Astrocyte (in vitro differentiated cells and primary cell): ENCODE measurements around the gene JAG2.

Experiments used
- EZH2 ChIP-seq: IDR thresholded peaks from 2 replicates; pipeline ENCODE4 v1.6.1; 2012; ENCODE audit warnings: mild to moderate bottlenecking, low read length, inconsistent platforms; ENCODE audit not compliant: insufficient read depth
- TF ChIP-seq, protein P1 (sequence below): IDR thresholded peaks from 2 replicates; pipeline ENCODE4 v1.5.1; 2011; ENCODE audit warnings: low read depth, mild to moderate bottlenecking, inconsistent platforms, low read length, moderate library complexity; ENCODE audit not compliant: insufficient read depth

DNA sequence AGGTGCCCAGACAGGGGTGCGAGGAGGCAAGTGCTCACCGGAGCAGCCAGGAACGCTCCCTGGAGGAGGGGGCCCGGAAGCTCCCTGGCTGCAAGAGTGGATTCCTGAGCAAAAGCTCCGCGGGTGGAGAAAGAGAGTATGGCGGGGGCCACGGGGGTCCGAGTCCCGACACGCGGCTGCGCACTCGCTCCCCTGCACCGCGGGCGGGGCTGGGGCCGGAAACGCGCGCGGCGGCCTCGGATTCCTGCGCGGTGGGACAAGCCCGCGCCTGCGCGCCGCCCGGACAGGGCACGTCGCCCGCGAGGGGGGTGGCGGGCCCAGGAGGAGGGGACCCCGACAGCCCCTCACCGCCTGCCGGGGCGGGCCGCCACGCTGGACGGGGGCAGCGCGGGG, 75.5 kb downstream of the JAG2 start:
- TF ChIP-seq, protein P1, sequence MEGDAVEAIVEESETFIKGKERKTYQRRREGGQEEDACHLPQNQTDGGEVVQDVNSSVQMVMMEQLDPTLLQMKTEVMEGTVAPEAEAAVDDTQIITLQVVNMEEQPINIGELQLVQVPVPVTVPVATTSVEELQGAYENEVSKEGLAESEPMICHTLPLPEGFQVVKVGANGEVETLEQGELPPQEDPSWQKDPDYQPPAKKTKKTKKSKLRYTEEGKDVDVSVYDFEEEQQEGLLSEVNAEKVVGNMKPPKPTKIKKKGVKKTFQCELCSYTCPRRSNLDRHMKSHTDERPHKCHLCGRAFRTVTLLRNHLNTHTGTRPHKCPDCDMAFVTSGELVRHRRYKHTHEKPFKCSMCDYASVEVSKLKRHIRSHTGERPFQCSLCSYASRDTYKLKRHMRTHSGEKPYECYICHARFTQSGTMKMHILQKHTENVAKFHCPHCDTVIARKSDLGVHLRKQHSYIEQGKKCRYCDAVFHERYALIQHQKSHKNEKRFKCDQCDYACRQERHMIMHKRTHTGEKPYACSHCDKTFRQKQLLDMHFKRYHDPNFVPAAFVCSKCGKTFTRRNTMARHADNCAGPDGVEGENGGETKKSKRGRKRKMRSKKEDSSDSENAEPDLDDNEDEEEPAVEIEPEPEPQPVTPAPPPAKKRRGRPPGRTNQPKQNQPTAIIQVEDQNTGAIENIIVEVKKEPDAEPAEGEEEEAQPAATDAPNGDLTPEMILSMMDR = no peak
- TF ChIP-seq EZH2 = no peak
